ENCODE data around the gene GPLD1. TPM values are rescaled to one million over a fixed set of nuclear protein-coding genes. Genes with fewer than 3 reads are reported as not detected.

Gene GPLD1
- total and polyA plus RNA-seq, 2 donors from 2014 or later: 0.41 to 0.94 TPM

DNA sequence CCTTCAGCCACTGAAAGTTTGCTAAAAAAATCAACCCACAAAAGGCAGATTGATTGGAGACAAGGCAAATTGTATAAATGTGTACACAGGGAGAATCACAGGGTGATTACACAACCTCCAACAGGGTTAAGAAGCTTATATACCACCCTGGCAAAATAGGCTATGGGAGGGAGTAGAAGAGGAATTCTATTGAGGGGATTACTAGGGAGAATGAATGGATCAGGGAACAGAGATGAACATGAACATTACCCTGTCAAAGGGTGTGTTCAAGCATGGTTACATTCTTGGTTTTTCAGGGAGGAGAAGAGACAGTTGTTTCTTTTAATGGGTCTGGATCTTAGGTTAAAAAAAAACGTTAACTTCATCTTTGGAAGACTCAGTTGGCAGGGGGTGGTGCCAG, 91.7 kb downstream of the GPLD1 start:
- H3K27me3 ChIP-seq (ENCODE audit: control insufficient read depth, insufficient read depth, low read length): no peaks in the 10 kb centered on the region
- H3K9ac ChIP-seq (ENCODE audit: low read length in 3 of 3): no peak overlapping the region
- no peak overlapping the region for H3K4me3 ChIP-seq (ENCODE audit: low read length in 3 of 3)
- no peaks in the 10 kb centered on the region for H3K36me3 ChIP-seq (ENCODE audit: control insufficient read depth in 2 of 3, insufficient read depth in 3 of 3, low read length in 3 of 3)
- TF ChIP-seq, protein P1, sequence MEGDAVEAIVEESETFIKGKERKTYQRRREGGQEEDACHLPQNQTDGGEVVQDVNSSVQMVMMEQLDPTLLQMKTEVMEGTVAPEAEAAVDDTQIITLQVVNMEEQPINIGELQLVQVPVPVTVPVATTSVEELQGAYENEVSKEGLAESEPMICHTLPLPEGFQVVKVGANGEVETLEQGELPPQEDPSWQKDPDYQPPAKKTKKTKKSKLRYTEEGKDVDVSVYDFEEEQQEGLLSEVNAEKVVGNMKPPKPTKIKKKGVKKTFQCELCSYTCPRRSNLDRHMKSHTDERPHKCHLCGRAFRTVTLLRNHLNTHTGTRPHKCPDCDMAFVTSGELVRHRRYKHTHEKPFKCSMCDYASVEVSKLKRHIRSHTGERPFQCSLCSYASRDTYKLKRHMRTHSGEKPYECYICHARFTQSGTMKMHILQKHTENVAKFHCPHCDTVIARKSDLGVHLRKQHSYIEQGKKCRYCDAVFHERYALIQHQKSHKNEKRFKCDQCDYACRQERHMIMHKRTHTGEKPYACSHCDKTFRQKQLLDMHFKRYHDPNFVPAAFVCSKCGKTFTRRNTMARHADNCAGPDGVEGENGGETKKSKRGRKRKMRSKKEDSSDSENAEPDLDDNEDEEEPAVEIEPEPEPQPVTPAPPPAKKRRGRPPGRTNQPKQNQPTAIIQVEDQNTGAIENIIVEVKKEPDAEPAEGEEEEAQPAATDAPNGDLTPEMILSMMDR (IDR thresholded peaks at IDR 0.05; ENCODE audit: borderline replicate concordance, extremely low read depth, insufficient read depth): no peak
- no peak for FAIRE-seq
- H3K27ac ChIP-seq (ENCODE audit: low read depth in 2 of 2, low read length in 2 of 2): no peak overlapping the region
- intact Hi-C loops (cut with DNase I): no loop called here
- H3K9me3 ChIP-seq (ENCODE audit: control insufficient read depth in 2 of 3, insufficient read depth in 1 of 3, low read length in 3 of 3): no peaks in the 10 kb centered on the region
- peaks cover 0 to 4% (median 0%) of the 10 kb centered on the region in 3 donors for H3K4me1 ChIP-seq (ENCODE audit: control insufficient read depth in 2 of 3, insufficient read depth in 2 of 3, low read depth in 1 of 3, low read length in 3 of 3)
- no peak for DNase-seq

DNA sequence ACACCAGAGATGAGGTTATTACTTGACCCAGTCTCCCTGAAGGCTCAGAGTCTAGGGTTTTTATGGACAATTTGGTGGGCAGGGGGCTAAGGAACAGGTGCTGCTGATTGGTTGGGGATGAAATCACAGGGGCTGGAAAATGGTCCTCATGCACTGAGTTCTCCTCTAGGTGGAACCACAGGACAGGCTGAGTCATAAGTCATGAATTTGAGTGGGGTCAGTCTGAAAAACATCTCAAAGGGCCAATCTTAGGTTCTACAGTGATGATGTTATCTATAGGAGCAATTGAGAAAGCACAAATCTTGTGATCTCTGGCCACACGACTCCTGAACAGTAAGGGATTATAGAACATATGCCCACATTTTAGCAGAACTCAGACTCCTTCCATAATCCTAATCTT, 92.6 kb downstream of the GPLD1 start:
- Histone ChIP-seq H3K27me3 (ENCODE audit: control insufficient read depth, insufficient read depth, low read length) (no peaks in the 10 kb centered on the region), H3K9me3 (ENCODE audit: control insufficient read depth in 2 of 3, insufficient read depth in 1 of 3, low read length in 3 of 3) (no peaks in the 10 kb centered on the region), H3K9ac (ENCODE audit: low read length in 3 of 3) (no peak overlapping the region), H3K4me1 (ENCODE audit: control insufficient read depth in 2 of 3, insufficient read depth in 2 of 3, low read depth in 1 of 3, low read length in 3 of 3) (no peaks in the 10 kb centered on the region), H3K36me3 (ENCODE audit: control insufficient read depth in 2 of 3, insufficient read depth in 3 of 3, low read length in 3 of 3) (no peaks in the 10 kb centered on the region), H3K27ac (ENCODE audit: low read depth in 2 of 2, low read length in 2 of 2) (no peak overlapping the region), H3K4me3 (ENCODE audit: low read length in 3 of 3) (no peak overlapping the region)
- TF ChIP-seq, protein P1 (IDR thresholded peaks at IDR 0.05; ENCODE audit: borderline replicate concordance, extremely low read depth, insufficient read depth): no peak
- intact Hi-C loops (cut with DNase I): no loop called here
- no peak for DNase-seq
- no peak for FAIRE-seq

DNA sequence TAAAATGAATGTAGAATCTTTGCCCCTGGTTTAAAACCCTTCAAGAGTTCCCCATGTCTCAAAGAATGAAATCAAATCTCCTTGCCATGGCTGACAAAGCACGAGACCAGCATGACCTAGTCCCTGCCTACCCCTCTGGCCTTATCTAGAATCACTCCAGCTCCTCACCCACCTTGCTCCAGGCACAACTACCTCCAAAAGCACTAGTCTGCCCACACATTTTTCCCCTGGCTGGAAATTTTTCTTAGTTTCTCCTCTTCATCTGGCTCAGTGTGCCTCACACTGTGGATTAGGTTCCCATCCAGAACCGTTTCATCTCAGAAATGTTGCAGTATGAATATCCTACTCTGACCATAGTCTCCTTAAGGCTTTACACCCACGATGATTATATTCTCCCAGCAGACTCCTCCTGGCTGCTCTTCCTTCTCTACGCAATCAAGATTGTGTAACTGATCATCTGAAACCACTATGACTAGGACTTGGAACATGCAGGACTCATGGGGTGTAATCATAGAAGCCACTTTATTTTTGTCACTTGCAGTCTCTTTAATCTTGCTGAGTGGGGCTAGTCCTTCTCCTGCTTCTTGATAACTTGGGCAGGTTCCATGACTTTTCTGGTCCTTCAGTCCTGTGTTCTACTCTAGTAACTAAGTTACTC, 94.5 kb downstream of the GPLD1 start:
- TF ChIP-seq, protein P1 (IDR thresholded peaks at IDR 0.05; ENCODE audit: borderline replicate concordance, extremely low read depth, insufficient read depth): no peak
- H3K4me1 ChIP-seq (ENCODE audit: control insufficient read depth in 2 of 3, insufficient read depth in 2 of 3, low read depth in 1 of 3, low read length in 3 of 3): no peaks in the 10 kb centered on the region
- H3K36me3 ChIP-seq (ENCODE audit: control insufficient read depth in 2 of 3, insufficient read depth in 3 of 3, low read length in 3 of 3): no peaks in the 10 kb centered on the region
- FAIRE-seq (no peak), DNase-seq (no peak)
- no peaks in the 10 kb centered on the region for H3K9me3 ChIP-seq (ENCODE audit: control insufficient read depth in 2 of 3, insufficient read depth in 1 of 3, low read length in 3 of 3)
- intact Hi-C loops (cut with DNase I): no loop called here
- no peak overlapping the region for H3K9ac ChIP-seq (ENCODE audit: low read length in 3 of 3)
- H3K4me3 ChIP-seq (ENCODE audit: low read length in 3 of 3): no peak overlapping the region
- no peak overlapping the region for H3K27ac ChIP-seq (ENCODE audit: low read depth in 2 of 2, low read length in 2 of 2)
- no peaks in the 10 kb centered on the region for H3K27me3 ChIP-seq (ENCODE audit: control insufficient read depth, insufficient read depth, low read length)
